B cell (primary cell): ENCODE results near the gene GRK5. TPM values are rescaled to one million over a fixed set of nuclear protein-coding genes. Genes with fewer than 3 reads are reported as not detected.
"Not testable (repeated sequence)": the region's sequence is repeated elsewhere in the genome, so short reads cannot be mapped to it uniquely, and the experiment has no call there.

Experiments used
- ATAC-seq: fragments of 200-7000 bp; cut with Tn5 transposase; one replicate; pipeline ENCODE4 v1.10.0; 2021; ENCODE audit warnings: low read depth, mild to moderate bottlenecking, moderate number of reproducible peaks, moderate library complexity
- CTCF ChIA-PET: fragments of 350-600 bp; sonication (Branson Sonifier 250); formaldehyde crosslinking; loops from one replicate; lab custom pipeline; 2021; ENCODE audit warnings: antibody characterized with exemption, inconsistent platforms; lab: Charles Lee
- POLR2A ChIA-PET: fragments of 350-600 bp; sonication (Branson Sonifier 250); formaldehyde crosslinking; loops from one replicate; lab custom pipeline; 2021; ENCODE audit warnings: antibody characterized with exemption; lab: Charles Lee
- DNase-seq: peaks from one replicate; pipeline ENCODE4 v3.0.0; 2013
- H2AFZ ChIP-seq: 2 replicates; pipeline ENCODE4 v1.6.1; 2012; ENCODE audit warnings: mild to moderate bottlenecking, low read depth, low read length; ENCODE audit not compliant: insufficient read depth, poor library complexity, severe bottlenecking
- H3K27ac ChIP-seq, 2 donors: 1 replicate in 1 of 2; 2 replicates in 1 of 2; pipeline ENCODE4 v1.5.1; 2012 to 2013; ENCODE audit warnings: low read length in 2 of 2, mild to moderate bottlenecking in 2 of 2, moderate library complexity in 1 of 2
- H3K27me3 ChIP-seq, 4 experiments: fragments of 200-600 bp in 1 of 4; sonication (generic) in 1 of 4; replicated peaks in 1 of 4; 1 replicate in 2 of 4; 2 replicates in 2 of 4; pipeline versions ENCODE4 v1.6.1 to v1.7.0; 2013 to 2016; ENCODE audit warnings: low read length in 3 of 4, mild to moderate bottlenecking in 2 of 4, mixed read lengths in 1 of 4, moderate library complexity in 1 of 4; ENCODE audit not compliant: insufficient read depth in 4 of 4, control insufficient read depth in 3 of 4; ENCODE audit errors: control extremely low read depth in 1 of 4
- H3K36me3 ChIP-seq, 2 experiments: replicated peaks in 1 of 2; 1 replicate in 1 of 2; 2 replicates in 1 of 2; pipeline versions ENCODE4 v1.6.1 to v1.7.1; 2013; ENCODE audit warnings: low read length in 1 of 2; ENCODE audit not compliant: insufficient read depth in 2 of 2, control insufficient read depth in 1 of 2; ENCODE audit errors: control extremely low read depth in 1 of 2, extremely low read depth in 1 of 2
- H3K4me1 ChIP-seq, 2 donors: fragments of 200-600 bp in 1 of 2; sonication (generic) in 1 of 2; 1 replicate in 1 of 2; 2 replicates in 1 of 2; pipeline versions ENCODE4 v1.5.1 to v1.6.1; 2013 to 2017; ENCODE audit warnings: low read length in 2 of 2; ENCODE audit not compliant: control insufficient read depth in 2 of 2, insufficient read depth in 2 of 2
- H3K4me2 ChIP-seq: replicated peaks from 2 replicates; pipeline ENCODE3; 2012; ENCODE audit warnings: mild to moderate bottlenecking, low read depth, low read length; ENCODE audit not compliant: poor library complexity, severe bottlenecking
- H3K4me3 ChIP-seq, 5 experiments: fragments of 200-600 bp in 1 of 5; sonication (generic) in 1 of 5; 1 replicate in 3 of 5; 2 replicates in 2 of 5; pipeline versions ENCODE4 v1.5.1 to v1.7.0; 2011 to 2016; ENCODE audit warnings: low read length in 4 of 5, mild to moderate bottlenecking in 4 of 5, low read depth in 2 of 5, control low read depth in 1 of 5, moderate library complexity in 1 of 5; ENCODE audit not compliant: insufficient read depth in 1 of 5; ENCODE audit errors: control extremely low read depth in 1 of 5, extremely low read depth in 1 of 5
- H3K79me2 ChIP-seq: fragments of 200-600 bp; sonication (generic); one replicate; pipeline ENCODE4 v1.6.0; 2016; ENCODE audit warnings: low read length; ENCODE audit not compliant: control insufficient read depth, insufficient read depth
- H3K9ac ChIP-seq: fragments of 200-600 bp; sonication (generic); 2 replicates; pipeline ENCODE4 v1.6.1; 2017; ENCODE audit warnings: mild to moderate bottlenecking, low read length, moderate library complexity
- H3K9me3 ChIP-seq, 3 donors: one replicate each; pipeline versions ENCODE4 v1.6.1 to v1.7.1; 2013; ENCODE audit warnings: low read length in 2 of 3; ENCODE audit not compliant: control insufficient read depth in 2 of 3, insufficient read depth in 1 of 3; ENCODE audit errors: control extremely low read depth in 1 of 3
- H4K20me1 ChIP-seq: 2 replicates; pipeline ENCODE4 v1.6.0; 2012; ENCODE audit warnings: mild to moderate bottlenecking, low read length; ENCODE audit not compliant: insufficient read depth, control insufficient read depth, poor library complexity, severe bottlenecking
- H3K27ac Mint-ChIP-seq: one replicate; pipeline ENCODE4 v1.8.0; 2021; ENCODE audit warnings: mixed read lengths
- H3K27me3 Mint-ChIP-seq: one replicate; pipeline ENCODE4 v1.8.0; 2021; ENCODE audit warnings: mixed read lengths
- H3K4me1 Mint-ChIP-seq: one replicate; pipeline ENCODE4 v1.8.0; 2021; ENCODE audit warnings: mixed read lengths
- H3K4me3 Mint-ChIP-seq: one replicate; pipeline ENCODE4 v1.8.0; 2021; ENCODE audit warnings: mixed read lengths
- H3K9me3 Mint-ChIP-seq: one replicate; pipeline ENCODE4 v1.8.0; 2022; ENCODE audit warnings: mixed read lengths; ENCODE audit not compliant: insufficient read depth
- CTCF ChIP-seq: fragments of 200-600 bp; IDR thresholded peaks from one replicate; pipeline ENCODE4 v1.8.0; 2022; ENCODE audit warnings: antibody characterized with exemption, mild to moderate bottlenecking
- EZH2 ChIP-seq: IDR thresholded peaks from 2 replicates; pipeline ENCODE4 v1.6.1; 2012; ENCODE audit warnings: borderline replicate concordance, low read depth, mild to moderate bottlenecking, moderate library complexity, low read length; ENCODE audit not compliant: insufficient read depth, poor library complexity, severe bottlenecking
- WGBS: methylation state at CpG from one replicate; pipeline ENCODE4 v1.1.5; 2013; ENCODE audit warnings: missing lambda C conversion rate; ENCODE audit not compliant: insufficient coverage; 5-methylcytosine and 5-hydroxymethylcytosine counted together
- intact Hi-C: fragments of 100-400 bp; cut with micrococcal nuclease; formaldehyde crosslinking; loops from one replicate; pipeline ENCODE4 v1.10.0; 2022
- polyA plus RNA-seq: library from polyadenylated mRNA; depleted of rRNA; stranded (reverse); fragments of >200 nt; gene quantifications from 2 replicates; pipeline ENCODE4 v1.2.3, GENCODE V29; 2012
- total RNA-seq, 2 donors: library from RNA; stranded (reverse); fragments of 120-200 nt in 1 of 2; gene quantifications; 1 replicate in 1 of 2; 2 replicates in 1 of 2; pipeline versions ENCODE4 v1.2.3 to v1.2.4, GENCODE V29; 2013 to 2022

The GRK5 gene
- total and polyA plus RNA-seq, 2 donors (not counting 1 experiment from before 2014, with no cell fraction given): 21.9 to 54.8 TPM

DNA sequence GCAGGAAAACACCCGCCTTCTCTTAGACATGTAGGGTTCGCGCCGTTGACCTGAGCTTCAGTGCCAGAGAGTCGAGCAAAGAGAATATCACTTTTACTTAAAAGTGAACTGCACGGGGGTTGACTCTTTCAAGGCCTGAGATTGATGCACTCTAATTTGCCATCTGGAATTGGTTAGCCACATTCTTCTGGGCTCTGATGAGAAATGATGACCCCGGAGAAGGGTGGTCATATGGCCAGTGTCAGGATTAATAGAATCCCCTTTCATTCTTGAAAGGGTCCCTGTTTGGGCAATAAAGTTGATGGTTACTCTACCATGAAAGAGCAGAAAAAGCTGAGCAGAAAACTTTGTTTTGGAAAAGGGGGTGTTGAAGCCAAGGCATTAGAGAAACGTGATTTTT lies 31.2 kb downstream of the GRK5 start:
- ATAC-seq: no peak
- WGBS: 88% methylated on average over 6 of the region's 8 CpGs
- no peak overlapping the region for H3K27ac Mint-ChIP-seq

DNA sequence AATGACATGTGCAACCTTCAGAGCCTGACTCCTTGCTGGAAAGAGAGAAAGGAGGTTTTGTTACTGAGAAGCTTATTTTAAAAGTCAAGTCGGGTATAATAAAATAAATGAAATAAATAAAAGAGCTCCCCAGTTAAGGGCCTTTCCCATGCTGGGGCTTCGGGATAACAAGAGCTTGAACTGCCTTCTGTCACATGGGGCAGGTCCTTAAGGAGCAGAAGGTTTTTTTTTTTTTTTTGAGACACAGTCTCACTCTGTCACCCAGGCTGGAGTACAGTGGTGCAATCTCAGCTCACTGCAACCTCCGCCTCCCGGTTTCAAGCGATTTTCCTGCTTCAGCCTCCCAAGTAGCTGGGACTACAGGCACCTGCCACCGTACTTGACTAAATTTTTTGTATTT lies 31.6 kb downstream of the GRK5 start:
- POLR2A ChIA-PET, H3K36me3 ChIP-seq, H2AFZ ChIP-seq, H3K9ac ChIP-seq, DNase-seq, H3K4me2 ChIP-seq, H3K27me3 ChIP-seq, H3K9me3 ChIP-seq, CTCF ChIA-PET, H3K4me3 ChIP-seq, H3K9me3 Mint-ChIP-seq, H3K4me3 Mint-ChIP-seq, H3K27ac ChIP-seq, intact Hi-C loops, H3K27me3 Mint-ChIP-seq, H3K27ac Mint-ChIP-seq, ATAC-seq: not testable (repeated sequence)
- WGBS: 100% methylated on average over 3 of the region's 6 CpGs
- Histone ChIP-seq H3K4me1 (peaks cover 9 to 17% of the 10 kb centered on the region in 2 donors), H3K79me2 (peaks cover 93% of the 10 kb centered on the region), H4K20me1 (peaks cover 33% of the 10 kb centered on the region)
- H3K4me1 Mint-ChIP-seq: peaks cover 53% of the 10 kb centered on the region

More for the DNA sequence above, 31.2 kb downstream of the GRK5 start:
- TF ChIP-seq EZH2 (no peak), CTCF (no peak)
- H3K9me3 Mint-ChIP-seq: no peaks in the 10 kb centered on the region
- peaks cover 9 to 18% of the 10 kb centered on the region in 2 donors for H3K4me1 ChIP-seq
- intact Hi-C loops: no loop called here
- H2AFZ ChIP-seq: no peak overlapping the region
- H3K9ac ChIP-seq: no peak overlapping the region
- no peaks in the 10 kb centered on the region for H3K27me3 Mint-ChIP-seq
- no peak for DNase-seq
- H3K36me3 ChIP-seq: no peaks in the 10 kb centered on the region
- POLR2A ChIA-PET: no interaction called here
- peaks cover 0 to 9% (median 0%) of the 10 kb centered on the region in 3 donors for H3K9me3 ChIP-seq
- H3K27ac ChIP-seq: no peak overlapping the region
- no peaks in the 10 kb centered on the region for H3K27me3 ChIP-seq
- peaks cover 32% of the 10 kb centered on the region for H4K20me1 ChIP-seq
- H3K79me2 ChIP-seq: peaks cover 93% of the 10 kb centered on the region
- H3K4me3 Mint-ChIP-seq: no peak overlapping the region
- CTCF ChIA-PET: no interaction called here
- H3K4me2 ChIP-seq: no peak overlapping the region
- H3K4me1 Mint-ChIP-seq: peaks cover 52% of the 10 kb centered on the region
- no peak overlapping the region for H3K4me3 ChIP-seq

GRCh38 chr10:119239630-119240029 lies 32.3 kb downstream of the GRK5 start:
- whole genome bisulfite sequencing: no CpG with 5 or more reads among the region's 4 CpGs
- H3K4me3 Mint-ChIP-seq, H3K36me3 ChIP-seq, H3K9ac ChIP-seq, H3K9me3 ChIP-seq, H2AFZ ChIP-seq, POLR2A ChIA-PET, H3K27ac ChIP-seq, intact Hi-C loops, DNase-seq, H3K27me3 ChIP-seq, H3K27me3 Mint-ChIP-seq, H3K4me3 ChIP-seq, H3K27ac Mint-ChIP-seq, ATAC-seq, H3K4me2 ChIP-seq, H3K9me3 Mint-ChIP-seq, CTCF ChIA-PET: not testable (repeated sequence)
- Histone ChIP-seq H3K4me1 (peaks cover 9 to 17% of the 10 kb centered on the region in 2 donors), H3K79me2 (peaks cover 93% of the 10 kb centered on the region), H4K20me1 (peaks cover 33% of the 10 kb centered on the region)
- peaks cover 48% of the 10 kb centered on the region for H3K4me1 Mint-ChIP-seq
